ENCODE results near the gene GGT1.
"Not testable (repeated sequence)": the region's sequence is repeated elsewhere in the genome, so short reads cannot be mapped to it uniquely, and the experiment has no call there.

The GGT1 gene

DNA sequence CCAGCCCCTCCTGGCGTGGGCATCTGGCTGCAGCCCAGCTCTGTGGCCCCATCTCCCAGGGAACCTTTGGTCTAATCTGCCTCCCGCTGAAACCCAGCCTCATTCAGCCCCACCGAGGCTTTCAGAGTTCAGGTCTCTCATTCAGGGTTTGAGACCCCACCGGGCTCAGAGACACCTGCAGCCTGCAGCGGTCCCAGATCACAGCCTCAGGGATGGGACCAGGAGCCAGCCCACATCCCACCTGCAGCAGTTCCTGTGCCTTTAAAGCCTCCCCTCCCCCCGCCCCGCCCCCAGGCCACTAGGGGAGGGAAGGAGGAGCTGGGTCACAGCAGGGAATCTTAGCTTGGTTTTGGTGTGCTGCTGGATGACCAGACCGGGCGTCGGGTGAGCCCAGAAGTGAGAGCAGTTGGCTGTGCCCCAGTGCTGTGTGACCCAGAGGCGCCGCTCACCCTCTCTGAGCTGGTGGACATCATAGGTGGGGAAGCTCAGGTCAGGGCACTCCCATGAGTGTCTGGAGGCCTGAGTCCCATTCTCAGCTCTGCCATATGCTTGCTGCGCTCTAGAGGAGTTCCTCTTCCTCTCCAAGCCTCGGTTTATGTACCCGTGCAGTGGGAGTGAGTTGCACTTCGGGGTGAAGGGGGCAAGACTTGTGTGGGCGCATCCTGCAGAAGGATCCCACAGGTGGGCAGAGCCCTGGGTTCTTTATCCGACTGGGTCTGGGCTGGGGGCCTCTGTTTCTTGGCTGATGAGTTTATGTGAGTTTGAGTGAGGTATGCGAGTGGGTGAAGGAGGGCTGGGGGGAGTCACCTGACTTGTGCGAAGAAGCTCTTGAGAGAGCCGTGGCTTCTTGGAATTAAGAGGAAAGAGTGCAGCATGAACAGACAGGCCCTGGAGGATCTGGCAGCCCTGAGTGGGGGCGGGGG lies at the start of gene GGT1:
Gene GGT1, plus strand, starts transcription at position 347 of the 923 bp plus-strand sequence. CDS start 7,889 bp downstream, outside the sequence.
- peak in 3 of 10 donors; percentile 11 to 66 (median 42) for DNase-seq
- intact Hi-C loops (cut with DNase I), result not testable (repeated sequence)

DNA sequence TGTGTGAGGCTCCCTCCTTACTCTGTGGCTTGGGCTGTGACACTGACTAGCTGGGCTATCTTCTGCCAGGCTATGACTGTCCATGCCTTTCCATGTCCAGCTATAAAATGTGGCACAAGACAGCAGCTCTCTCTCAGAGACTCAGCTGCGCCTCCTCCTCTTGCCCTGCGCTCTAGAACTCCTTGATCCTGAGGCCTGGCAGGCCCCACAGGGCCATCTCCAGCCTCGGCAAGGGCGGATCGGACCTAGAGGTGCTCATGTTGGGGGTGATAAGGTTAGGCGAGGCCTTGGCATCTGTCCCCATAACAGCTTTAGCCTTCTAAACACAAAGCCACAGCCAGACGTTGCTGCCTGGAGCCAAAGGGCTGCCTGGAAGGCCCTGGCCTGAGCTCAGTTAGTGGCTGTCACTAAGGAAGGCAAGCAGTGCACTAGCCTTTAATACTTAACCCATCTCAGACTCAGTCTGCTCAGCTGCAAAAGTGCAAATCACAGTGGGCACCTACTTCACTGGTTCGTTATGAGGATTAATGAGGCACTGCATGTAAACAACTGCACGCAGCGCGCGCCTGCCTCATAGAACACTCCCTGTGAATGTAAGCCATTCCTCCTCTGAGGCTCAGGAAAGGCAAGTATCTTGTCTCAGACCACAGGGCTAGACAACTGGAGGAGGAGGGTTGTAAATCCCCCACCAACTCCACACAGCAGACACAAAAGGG lies 49.2 kb upstream of the GGT1 start:
- DNase-seq, result peak in 1 of 10 donors; percentile 15
- intact Hi-C loops (cut with DNase I), result loop anchor here (2.0 kb wide), 1 partner anchor 283 kb away; the partner anchor contains the start of gene SPECC1L

DNA sequence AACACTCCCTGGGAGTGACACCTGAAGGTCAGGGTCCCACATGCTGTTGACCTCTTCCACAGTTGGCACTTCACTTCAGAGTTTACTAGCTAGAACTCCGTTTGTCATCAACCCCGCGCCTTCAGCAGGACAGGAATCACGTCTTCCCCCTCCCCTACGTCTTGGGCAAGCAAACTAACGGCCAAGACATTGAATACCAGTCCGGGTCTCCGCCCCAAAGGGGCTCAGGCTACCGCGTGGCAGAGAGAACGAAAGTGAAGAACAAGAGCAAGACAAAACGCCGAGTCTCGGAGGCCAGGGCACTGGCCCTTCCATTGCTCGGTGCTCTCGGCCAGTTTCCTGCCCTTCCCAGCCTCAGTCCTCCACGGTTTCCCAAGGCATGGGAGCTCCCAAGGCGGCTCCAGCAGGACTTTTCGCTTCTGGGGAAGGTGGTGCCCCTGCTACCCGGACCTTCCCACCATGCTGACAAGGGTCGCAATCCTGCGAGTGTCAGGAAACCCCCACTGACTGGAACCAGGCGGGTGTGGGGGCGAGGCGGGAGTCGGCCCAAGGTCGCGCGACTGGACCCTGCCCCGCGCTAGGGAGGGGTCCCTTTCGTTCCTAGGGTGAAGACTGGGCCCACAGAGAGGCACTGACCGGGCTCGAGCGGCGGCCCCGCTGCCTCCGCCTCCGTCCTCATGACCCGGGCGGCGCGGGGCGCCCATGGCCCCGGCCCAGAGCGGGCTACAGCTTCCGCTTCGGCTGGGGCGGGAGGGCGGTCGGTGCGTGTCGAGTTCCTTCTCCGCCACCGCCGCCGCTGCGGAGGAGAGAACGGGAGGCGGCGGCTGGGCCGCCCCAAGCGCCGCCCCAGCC lies 48.5 kb upstream of the GGT1 start, which contains the start of gene GUCD1:
Gene GUCD1, minus strand, starts transcription at position 826 of the 852 bp plus-strand sequence. Its CDS starts 147 bp downstream, at position 679.
- intact Hi-C loops (cut with DNase I), result loop anchor here (1.0 to 2.0 kb wide), 2 partner anchors 34 to 284 kb away; partner anchors contain the start of gene SPECC1L
- peak in 1 of 10 donors; percentile 25 for DNase-seq

GRCh38 chr22:24555165-24556039 lies 47.6 kb upstream of the GGT1 start, which contains the start of gene SNRPD3:
SNRPD3 (plus strand) TSS chr22:24555999; CDS start chr22:24557675, 1,676 bp downstream.
- intact Hi-C loops (cut with DNase I), result loop anchor here (1.0 to 2.0 kb wide), 2 partner anchors 33 to 285 kb away; partner anchors contain the start of gene SPECC1L
- DNase-seq, result peak; percentile 98 to 100 (median 99)

- peak in 1 of 10 donors; percentile 5 for DNase-seq
- intact Hi-C loops (cut with DNase I), result no loop called here
These were observed 43.5 kb upstream of the GGT1 start for GRCh38 chr22:24559471-24559870.

- no peak for DNase-seq
- intact Hi-C loops (cut with DNase I), result no loop called here
These were observed 39.7 kb upstream of the GGT1 start for GRCh38 chr22:24563246-24563645.

DNA sequence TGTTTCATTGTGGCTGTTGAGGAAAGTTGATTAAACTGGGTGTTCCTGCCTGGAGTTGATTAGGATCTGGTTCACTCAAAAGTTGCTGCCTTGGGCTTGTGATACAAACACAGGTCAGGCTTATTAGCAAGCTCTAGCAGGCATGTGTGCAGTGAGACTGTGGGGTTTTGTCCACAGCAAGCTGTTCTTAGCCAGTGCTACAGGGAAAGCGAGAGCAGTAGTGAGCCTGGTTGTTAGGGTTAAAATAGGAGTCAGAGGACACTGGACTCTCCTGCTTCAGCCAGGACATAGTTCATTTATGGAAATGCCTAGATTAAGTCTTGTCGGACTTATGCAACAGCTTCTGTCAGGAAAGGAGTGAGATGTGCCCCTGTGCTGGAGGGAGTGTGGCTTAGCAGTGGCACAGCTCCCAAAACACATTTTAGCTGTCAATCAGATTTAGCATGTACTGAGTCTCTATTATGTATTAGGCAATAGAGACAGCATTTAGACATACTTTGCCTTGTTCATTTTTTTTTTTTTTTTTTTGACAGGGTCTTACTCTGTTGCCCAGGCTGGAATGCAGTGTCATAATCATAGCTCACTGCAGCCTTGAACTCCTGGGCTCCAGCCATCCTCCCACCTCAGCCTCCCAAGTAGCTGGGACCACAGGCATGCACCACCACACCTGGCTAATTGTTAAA lies 38.5 kb upstream of the GGT1 start:
- DNase-seq, result no peak
- intact Hi-C loops (cut with DNase I), result no loop called here

- intact Hi-C loops (cut with DNase I), result no loop called here
These were observed 37.9 kb upstream of the GGT1 start for GRCh38 chr22:24565077-24565476.

GRCh38 chr22:24566899-24567511 lies 36.0 kb upstream of the GGT1 start:
- intact Hi-C loops (cut with DNase I), result no loop called here
- DNase-seq, result no peak

More at GRCh38 chr22:24565077-24565476, 37.9 kb upstream of the GGT1 start:
- DNase-seq, result no peak

GRCh38 chr22:24567668-24568067 lies 35.3 kb upstream of the GGT1 start:
- no peak for DNase-seq
- intact Hi-C loops (cut with DNase I), result no loop called here

GRCh38 chr22:24571266-24571665 lies 31.7 kb upstream of the GGT1 start:
- intact Hi-C loops (cut with DNase I), result no loop called here
- peak in 1 of 10 donors; percentile 39 for DNase-seq

- no peak for DNase-seq
- intact Hi-C loops (cut with DNase I), result no loop called here
These were observed 26.2 kb upstream of the GGT1 start for GRCh38 chr22:24576778-24577177.

DNA sequence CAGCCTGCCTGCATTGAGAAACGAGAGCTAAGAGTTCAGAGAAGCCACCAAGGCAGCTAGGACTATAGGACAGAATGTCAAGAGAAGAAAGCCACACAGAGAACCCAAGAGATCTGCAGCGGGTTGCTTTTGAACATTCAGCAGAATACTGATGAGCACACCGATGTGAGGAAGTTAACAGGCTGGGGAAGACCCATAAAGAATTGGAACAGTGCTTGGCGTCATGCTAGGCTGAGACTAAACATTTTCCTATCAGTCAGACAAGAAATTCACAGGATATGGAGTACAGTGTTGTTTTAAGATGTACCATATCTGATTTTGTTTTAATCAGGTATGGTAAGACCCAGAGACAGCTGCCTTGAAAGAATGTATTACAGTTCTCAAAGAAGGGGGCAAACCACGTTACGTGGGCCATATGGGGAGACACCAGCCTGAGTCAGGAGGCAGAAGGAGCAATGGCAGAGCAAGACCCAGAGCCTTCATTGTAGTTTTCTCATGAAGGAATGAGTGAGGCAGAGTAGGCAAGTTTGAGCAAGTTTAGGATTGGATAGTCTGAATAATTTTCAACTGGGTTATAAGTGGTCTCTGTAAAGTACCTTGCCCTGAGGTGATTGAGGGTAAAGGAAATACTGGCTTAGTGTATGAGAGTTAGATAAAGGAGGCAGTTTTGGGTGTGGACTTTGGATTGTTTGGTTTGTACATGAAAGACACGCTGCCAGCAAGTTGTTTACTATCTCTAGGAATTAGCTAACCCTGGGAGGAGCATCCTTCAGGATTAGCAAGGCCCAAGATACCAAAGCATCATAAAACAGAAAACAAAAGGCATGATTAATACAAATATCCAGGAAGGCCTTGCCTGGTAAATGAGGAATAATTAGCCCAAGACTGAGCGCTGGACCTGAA lies 24.4 kb upstream of the GGT1 start:
- intact Hi-C loops (cut with DNase I), result no loop called here
- DNase-seq, result no peak

GRCh38 chr22:24579258-24579601 lies 23.8 kb upstream of the GGT1 start:
- no peak for DNase-seq

DNA sequence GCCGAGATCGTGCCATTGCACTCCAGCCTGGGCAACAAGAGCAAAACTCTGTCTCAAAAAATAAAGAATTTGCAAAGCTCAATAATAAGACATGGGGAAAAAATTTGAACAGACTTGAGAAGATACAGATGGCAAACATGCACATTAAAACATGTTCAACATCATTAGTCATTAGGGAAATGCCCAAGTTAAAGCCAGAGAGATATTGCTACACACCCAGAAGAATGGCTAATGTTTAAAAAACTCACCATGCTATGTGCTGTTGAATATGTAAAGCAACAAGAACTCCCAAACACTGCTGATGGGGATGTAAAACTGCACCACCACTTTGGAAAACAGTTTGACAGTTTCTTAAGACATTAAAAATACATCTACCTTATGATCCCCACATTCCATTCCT lies 22.7 kb upstream of the GGT1 start:
- no peak for DNase-seq
- intact Hi-C loops (cut with DNase I), result no loop called here

More at GRCh38 chr22:24579258-24579601, 23.8 kb upstream of the GGT1 start:
- intact Hi-C loops (cut with DNase I), result no loop called here

- intact Hi-C loops (cut with DNase I), result no loop called here
- peak in 1 of 10 donors; percentile 38 for DNase-seq
These were observed 20.8 kb upstream of the GGT1 start for GRCh38 chr22:24582056-24582814.
